ENCODE results near the gene PER3. TPM values are rescaled to one million over a fixed set of nuclear protein-coding genes. Genes with fewer than 3 reads are reported as not detected.

PER3 gene
- total RNA-seq, 1 experiment from 2014 or later: 9.0 TPM

DNA sequence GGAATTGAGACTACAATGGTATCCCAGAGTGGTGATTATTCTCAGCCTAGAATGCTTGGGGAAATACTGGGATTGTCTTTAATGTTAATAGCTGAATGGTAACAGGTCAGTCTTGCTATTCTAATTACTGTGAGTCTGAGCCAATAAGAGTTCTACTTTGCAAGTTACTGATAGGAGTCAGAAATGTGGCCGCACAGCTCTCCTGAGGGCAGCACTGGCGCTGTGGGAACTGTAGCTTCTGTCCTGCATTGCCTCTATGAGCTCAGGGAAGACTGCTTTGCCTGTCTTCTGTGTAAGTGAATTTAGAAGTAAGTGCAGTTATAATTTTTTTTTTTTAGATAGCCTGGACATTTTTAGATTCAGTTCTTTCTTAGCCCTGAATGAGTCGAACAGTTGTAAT, 23.0 kb upstream of the PER3 start:
- Mint-ChIP-seq H3K27ac (peak overlapping the region in 1 of 3 experiments; percentile 34; a peak in 2 of 7 replicates), H3K9me3 (no peaks in the 10 kb centered on the region), H3K4me1 (peaks cover 0 to 5% of the 10 kb centered on the region in 2 experiments; a peak in 1 of 4 replicates), H3K27me3 (ENCODE audit: low read depth) (no peaks in the 10 kb centered on the region), H3K4me3 (no peak overlapping the region), H3K36me3 (ENCODE audit: insufficient read depth in 1 of 3, low read depth in 3 of 3) (no peaks in the 10 kb centered on the region)
- H3K4ac ChIP-seq (ENCODE audit: low read depth, low read length): no peak overlapping the region
- no peak overlapping the region for H3K9ac ChIP-seq (ENCODE audit: extremely low read depth, insufficient read length, low read length)
- H3K18ac ChIP-seq (ENCODE audit: insufficient read length, low read depth, low read length): no peak overlapping the region
- no peaks in the 10 kb centered on the region for H4K20me1 ChIP-seq (ENCODE audit: control insufficient read depth, insufficient read depth, insufficient read length)
- H3K27ac ChIP-seq (ENCODE audit: insufficient read length, low read depth, low read length): no peak overlapping the region
- H2AFZ ChIP-seq (ENCODE audit: low read length): no peak overlapping the region
- H4K5ac ChIP-seq (ENCODE audit: insufficient read length, low read depth, low read length): no peak overlapping the region
- H4K8ac ChIP-seq (replicated peaks; ENCODE audit: insufficient read length, low read depth, low read length): no peak overlapping the region
- no peak for DNase-seq
- no peak overlapping the region for H2BK120ac ChIP-seq (ENCODE audit: low read depth, low read length, poor library complexity, severe bottlenecking)
- H4K91ac ChIP-seq (ENCODE audit: insufficient read length, low read depth, low read length): no peak overlapping the region
- no peak overlapping the region for H3K56ac ChIP-seq (ENCODE audit: insufficient read length, low read depth, low read length)
- no peaks in the 10 kb centered on the region for H3K27me3 ChIP-seq (ENCODE audit: insufficient read depth, low read length)
- H3K14ac ChIP-seq (ENCODE audit: insufficient read depth, low read length): no peak overlapping the region
- H2BK5ac ChIP-seq (ENCODE audit: insufficient read length, low read length): no peak overlapping the region
- H3T11ph ChIP-seq (ENCODE audit: low read length): no peak overlapping the region
- TF ChIP-seq, protein P1, sequence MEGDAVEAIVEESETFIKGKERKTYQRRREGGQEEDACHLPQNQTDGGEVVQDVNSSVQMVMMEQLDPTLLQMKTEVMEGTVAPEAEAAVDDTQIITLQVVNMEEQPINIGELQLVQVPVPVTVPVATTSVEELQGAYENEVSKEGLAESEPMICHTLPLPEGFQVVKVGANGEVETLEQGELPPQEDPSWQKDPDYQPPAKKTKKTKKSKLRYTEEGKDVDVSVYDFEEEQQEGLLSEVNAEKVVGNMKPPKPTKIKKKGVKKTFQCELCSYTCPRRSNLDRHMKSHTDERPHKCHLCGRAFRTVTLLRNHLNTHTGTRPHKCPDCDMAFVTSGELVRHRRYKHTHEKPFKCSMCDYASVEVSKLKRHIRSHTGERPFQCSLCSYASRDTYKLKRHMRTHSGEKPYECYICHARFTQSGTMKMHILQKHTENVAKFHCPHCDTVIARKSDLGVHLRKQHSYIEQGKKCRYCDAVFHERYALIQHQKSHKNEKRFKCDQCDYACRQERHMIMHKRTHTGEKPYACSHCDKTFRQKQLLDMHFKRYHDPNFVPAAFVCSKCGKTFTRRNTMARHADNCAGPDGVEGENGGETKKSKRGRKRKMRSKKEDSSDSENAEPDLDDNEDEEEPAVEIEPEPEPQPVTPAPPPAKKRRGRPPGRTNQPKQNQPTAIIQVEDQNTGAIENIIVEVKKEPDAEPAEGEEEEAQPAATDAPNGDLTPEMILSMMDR (conservative IDR thresholded peaks at IDR 0.05): no peak
- H2AK5ac ChIP-seq (ENCODE audit: insufficient read length, low read length): no peak overlapping the region
- no peak overlapping the region for H2BK15ac ChIP-seq (ENCODE audit: low read depth, low read length)
- H3K4me1 ChIP-seq (ENCODE audit: insufficient read depth, low read length): no peaks in the 10 kb centered on the region
- no peaks in the 10 kb centered on the region for H3K9me3 ChIP-seq (ENCODE audit: control insufficient read depth, low read depth, low read length)
- H3K23me2 ChIP-seq (ENCODE audit: insufficient read length, low read depth, low read length, poor library complexity, severe bottlenecking): no peaks in the 10 kb centered on the region
- H2BK12ac ChIP-seq (ENCODE audit: insufficient read length, low read depth, low read length): no peak overlapping the region
- H3K79me2 ChIP-seq (ENCODE audit: insufficient read depth, low read length): no peaks in the 10 kb centered on the region
- no peak overlapping the region for H2BK20ac ChIP-seq (ENCODE audit: low read depth, low read length, poor library complexity, severe bottlenecking)
- H3K23ac ChIP-seq (ENCODE audit: insufficient read length, low read depth, low read length): no peak overlapping the region
- WGBS (ENCODE audit: extremely low coverage, insufficient read length, low lambda C conversion rate): no CpG with 5 or more reads among the region's 3 CpGs
- H3K79me1 ChIP-seq (ENCODE audit: insufficient read depth, low read depth, low read length, poor library complexity, severe bottlenecking): no peaks in the 10 kb centered on the region
- H3K4me2 ChIP-seq (ENCODE audit: insufficient read depth, insufficient read length, low read length): no peak overlapping the region

Data from H9 (cell line).